ENCODE measurements around the gene LRRIQ4.

- no peak for TF ChIP-seq ISL1 (CRISPR knock-in tag; IDR thresholded peaks at IDR 0.05)
- TF ChIP-seq RARB (CRISPR knock-in tag; IDR thresholded peaks at IDR 0.05), result no peak
- no peak for TF ChIP-seq TOX (CRISPR knock-in tag; IDR thresholded peaks at IDR 0.05; ENCODE audit: borderline replicate concordance)
- TF ChIP-seq OSR1 (CRISPR knock-in tag; IDR thresholded peaks at IDR 0.05), result no peak
Observed at GRCh38 chr3:169790687-169791429, 21.8 kb upstream of the LRRIQ4 start.
